HT-29 (cell line): ENCODE measurements around the gene MRPL11. TPM values are rescaled to one million over a fixed set of nuclear protein-coding genes. Genes with fewer than 3 reads are reported as not detected.

Source experiments
- DNase-seq: peaks from one replicate; pipeline ENCODE4 v3.0.0-alpha.2; 2015; ENCODE audit warnings: low spot score
- small RNA-seq: library from RNA; depleted of rRNA; stranded (forward); fragments of <200 nt; gene quantifications from one replicate; pipeline ENCODE3, GENCODE V24; 2014
- total RNA-seq: library from RNA; depleted of rRNA; stranded (reverse); fragments of >200 nt; shearing (Covaris generic); gene quantifications from 2 replicates; pipeline ENCODE4 v1.2.3, GENCODE V29; 2014; rRNA removed

The MRPL11 gene
- total RNA-seq, 1 experiment from 2014 or later: 128 TPM

GRCh38 chr11:66393954-66394353, 44.7 kb downstream of the MRPL11 start:
- no peak for DNase-seq

- DNase-seq: no peak
Observed at GRCh38 chr11:66391322-66391721, 47.3 kb downstream of the MRPL11 start.

DNA sequence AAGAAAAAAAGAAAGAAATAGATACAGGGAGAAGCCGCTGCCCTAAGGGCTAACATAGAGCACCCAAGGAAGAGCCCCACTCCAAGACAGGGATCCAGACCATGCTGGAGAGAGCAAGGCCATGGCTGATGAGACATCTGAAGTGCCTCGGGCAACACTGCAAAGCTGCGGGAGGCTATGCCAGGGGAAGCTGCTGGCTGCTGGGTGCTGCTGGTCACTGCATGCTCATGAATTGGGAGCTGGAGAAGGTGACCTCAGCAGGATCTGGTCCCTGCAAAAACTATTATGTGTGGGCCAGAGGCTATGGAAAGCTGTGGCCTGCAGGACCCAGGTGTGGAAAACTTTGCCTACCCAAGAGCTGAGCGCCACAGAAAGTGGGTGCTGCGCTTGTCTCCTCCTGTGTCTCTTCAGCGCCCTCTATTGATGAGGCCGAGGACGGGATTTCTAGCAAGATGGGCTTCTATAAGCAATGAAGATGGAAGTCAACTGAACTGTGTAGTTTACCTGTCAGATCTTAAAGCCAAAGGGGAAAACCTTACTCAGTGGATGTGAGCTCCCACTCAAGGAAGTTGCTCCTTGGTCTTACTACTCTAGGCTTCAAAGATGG, 49.8 kb downstream of the MRPL11 start:
- peak; percentile 91 for DNase-seq

GRCh38 chr11:66386171-66387069, 52.2 kb downstream of the MRPL11 start:
- peak; percentile 95 for DNase-seq

Small RNAs within 50 kb of the gene (small RNA-seq; reads per million reads assigned to genes)
- gene RF00416: not detected
- not detected for gene RNU1-84P

Other genes starting within 250 kb of the MRPL11 start
- gene KLC2, start 181.1 kb downstream of the MRPL11 start, total RNA-seq: 14.4 and 17.8 TPM in 2 replicates
- gene RAB1B, start 170.2 kb downstream of the MRPL11 start, total RNA-seq: 357 and 380 TPM in 2 replicates
- gene CNIH2, start 160.7 kb downstream of the MRPL11 start, total RNA-seq: 0.21 and 0.99 TPM in 2 replicates
- gene YIF1A, start 149.7 kb downstream of the MRPL11 start, total RNA-seq: 286 and 299 TPM in 2 replicates
- gene TMEM151A, start 147.0 kb downstream of the MRPL11 start, total RNA-seq: 0.05 and 0.08 TPM in 2 replicates
- gene CD248, start 121.8 kb downstream of the MRPL11 start, total RNA-seq: not detected in 2 replicates
- 18.8 and 21.0 TPM in 2 replicates for gene RIN1, start 102.4 kb downstream of the MRPL11 start, total RNA-seq
- gene BRMS1, start 93.7 kb downstream of the MRPL11 start, total RNA-seq: 74.9 and 92.2 TPM in 2 replicates
- gene B4GAT1, start 91.2 kb downstream of the MRPL11 start, total RNA-seq: 26.8 and 30.5 TPM in 2 replicates
- gene SLC29A2, start 67.1 kb downstream of the MRPL11 start, total RNA-seq: 40.3 and 44.9 TPM in 2 replicates
- not detected in 2 replicates for gene NPAS4, start 17.8 kb downstream of the MRPL11 start, total RNA-seq
- 15.9 and 17.9 TPM in 2 replicates for gene PELI3, start 28.1 kb upstream of the MRPL11 start, total RNA-seq
- gene DPP3, start 41.6 kb upstream of the MRPL11 start, total RNA-seq: 210 and 224 TPM in 2 replicates
- gene BBS1, start 71.8 kb upstream of the MRPL11 start, total RNA-seq: 39.7 and 41.4 TPM in 2 replicates
- gene ZDHHC24, start 107.2 kb upstream of the MRPL11 start, total RNA-seq: 28.1 and 35.0 TPM in 2 replicates
- gene ACTN3, start 108.1 kb upstream of the MRPL11 start, total RNA-seq: not detected in 2 replicates
- not detected in 2 replicates for gene CTSF, start 129.8 kb upstream of the MRPL11 start, total RNA-seq
- 0.79 and 1.3 TPM in 2 replicates for gene CCDC87, start 154.2 kb upstream of the MRPL11 start, total RNA-seq
- gene CCS, start 154.3 kb upstream of the MRPL11 start, total RNA-seq: 43.5 and 45.5 TPM in 2 replicates
- 94.0 and 95.6 TPM in 2 replicates for gene RBM14, start 177.8 kb upstream of the MRPL11 start, total RNA-seq
- 93.9 and 102 TPM in 2 replicates for gene RBM4, start 199.9 kb upstream of the MRPL11 start, total RNA-seq
- 22.5 and 24.5 TPM in 2 replicates for gene RBM4B, start 239.0 kb upstream of the MRPL11 start, total RNA-seq